NCI-H2107 treated with DMSO at 0.1 percent for 48 hours (cell line): ENCODE measurements around the gene CWH43.
"Not testable (repeated sequence)": the region's sequence is repeated elsewhere in the genome, so short reads cannot be mapped to it uniquely, and the experiment has no call there.

Experiments
- DNase-seq: peaks from one replicate; lab custom pipeline; 2025; ENCODE audit not compliant: unreplicated experiment; lab: John Stamatoyannopoulos, UW

The CWH43 gene

GRCh38 chr4:48985976-48986653 lies at the start of gene CWH43:
Gene CWH43 (plus strand): TSS chr4:48986275. CDS start chr4:48986430, 155 bp downstream.
- no peak for DNase-seq

- no peak for DNase-seq
Measured at GRCh38 chr4:48937033-48937432, 49.0 kb upstream of the CWH43 start.

- no peak for DNase-seq
Measured at GRCh38 chr4:48938831-48939230, 47.2 kb upstream of the CWH43 start.

- DNase-seq = no peak
Measured at GRCh38 chr4:48939785-48940184, 46.3 kb upstream of the CWH43 start.

- DNase-seq = no peak
Measured at GRCh38 chr4:48943387-48943786, 42.7 kb upstream of the CWH43 start.

GRCh38 chr4:48944252-48944651 lies 41.8 kb upstream of the CWH43 start:
- DNase-seq = no peak

GRCh38 chr4:48944756-48945241 lies 41.3 kb upstream of the CWH43 start:
- DNase-seq = no peak

GRCh38 chr4:48945981-48946380 lies 40.1 kb upstream of the CWH43 start:
- no peak for DNase-seq

GRCh38 chr4:48947731-48948130 lies 38.3 kb upstream of the CWH43 start:
- DNase-seq = no peak

GRCh38 chr4:48949086-48949485 lies 37.0 kb upstream of the CWH43 start:
- DNase-seq = no peak

- no peak for DNase-seq
Measured at GRCh38 chr4:48949518-48950219, 36.4 kb upstream of the CWH43 start.

GRCh38 chr4:48954314-48954713 lies 31.8 kb upstream of the CWH43 start:
- no peak for DNase-seq

- not testable (repeated sequence) for DNase-seq
Measured at GRCh38 chr4:48957366-48957765, 28.7 kb upstream of the CWH43 start.

- DNase-seq = no peak
Measured at GRCh38 chr4:48958582-48958981, 27.5 kb upstream of the CWH43 start.

GRCh38 chr4:48960988-48961635 lies 25.0 kb upstream of the CWH43 start:
- no peak for DNase-seq

GRCh38 chr4:48962636-48963035 lies 23.4 kb upstream of the CWH43 start:
- no peak for DNase-seq

GRCh38 chr4:48963042-48963679 lies 22.9 kb upstream of the CWH43 start:
- peak; percentile 42 for DNase-seq

- DNase-seq = no peak
Measured at GRCh38 chr4:48967101-48967500, 19.0 kb upstream of the CWH43 start.

- DNase-seq = no peak
Measured at GRCh38 chr4:48967631-48968030, 18.4 kb upstream of the CWH43 start.

- no peak for DNase-seq
Measured at GRCh38 chr4:48968814-48969213, 17.3 kb upstream of the CWH43 start.

GRCh38 chr4:48970471-48970921 lies 15.6 kb upstream of the CWH43 start:
- DNase-seq = no peak
